Epithelial cell of esophagus (primary cell): ENCODE data around the gene GDF10.

Experiments used
- DNase-seq: peaks from one replicate; pipeline ENCODE4 v3.0.0; 2010; ENCODE audit warnings: low read depth
- H3K4me3 ChIP-seq: 2 replicates; pipeline ENCODE4 v1.5.1; 2011; ENCODE audit warnings: mild to moderate bottlenecking, low read length, control low read depth
- TF ChIP-seq, protein P1 (sequence below): IDR thresholded peaks from 2 replicates; pipeline ENCODE4 v1.5.1; 2011; ENCODE audit warnings: low read depth, mild to moderate bottlenecking, low read length, control low read depth, inconsistent platforms; ENCODE audit not compliant: insufficient read depth; ENCODE audit errors: missing control alignments

GDF10 gene

DNA sequence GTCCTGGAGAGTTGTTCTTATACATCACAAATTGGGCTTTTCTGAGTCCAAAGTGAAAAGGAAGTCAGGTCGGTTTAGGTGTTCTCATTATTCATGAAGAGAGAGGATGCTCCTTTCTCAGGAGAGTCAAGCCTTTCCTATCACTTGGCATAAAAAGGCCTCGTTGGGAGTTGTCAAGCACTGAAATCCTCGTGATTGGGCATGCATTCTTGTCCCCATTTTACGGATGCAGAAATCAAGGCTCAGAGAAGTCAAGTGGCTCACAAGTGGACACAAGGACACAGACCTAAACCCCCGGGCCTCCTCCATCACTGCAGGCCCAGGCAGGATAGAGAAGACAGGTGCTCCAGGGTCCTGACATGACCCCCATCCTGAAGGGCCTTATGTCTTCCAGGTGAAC lies 56.7 kb downstream of the GDF10 start:
- TF ChIP-seq, protein P1, sequence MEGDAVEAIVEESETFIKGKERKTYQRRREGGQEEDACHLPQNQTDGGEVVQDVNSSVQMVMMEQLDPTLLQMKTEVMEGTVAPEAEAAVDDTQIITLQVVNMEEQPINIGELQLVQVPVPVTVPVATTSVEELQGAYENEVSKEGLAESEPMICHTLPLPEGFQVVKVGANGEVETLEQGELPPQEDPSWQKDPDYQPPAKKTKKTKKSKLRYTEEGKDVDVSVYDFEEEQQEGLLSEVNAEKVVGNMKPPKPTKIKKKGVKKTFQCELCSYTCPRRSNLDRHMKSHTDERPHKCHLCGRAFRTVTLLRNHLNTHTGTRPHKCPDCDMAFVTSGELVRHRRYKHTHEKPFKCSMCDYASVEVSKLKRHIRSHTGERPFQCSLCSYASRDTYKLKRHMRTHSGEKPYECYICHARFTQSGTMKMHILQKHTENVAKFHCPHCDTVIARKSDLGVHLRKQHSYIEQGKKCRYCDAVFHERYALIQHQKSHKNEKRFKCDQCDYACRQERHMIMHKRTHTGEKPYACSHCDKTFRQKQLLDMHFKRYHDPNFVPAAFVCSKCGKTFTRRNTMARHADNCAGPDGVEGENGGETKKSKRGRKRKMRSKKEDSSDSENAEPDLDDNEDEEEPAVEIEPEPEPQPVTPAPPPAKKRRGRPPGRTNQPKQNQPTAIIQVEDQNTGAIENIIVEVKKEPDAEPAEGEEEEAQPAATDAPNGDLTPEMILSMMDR = no peak
- H3K4me3 ChIP-seq = no peak overlapping the region
- no peak for DNase-seq

DNA sequence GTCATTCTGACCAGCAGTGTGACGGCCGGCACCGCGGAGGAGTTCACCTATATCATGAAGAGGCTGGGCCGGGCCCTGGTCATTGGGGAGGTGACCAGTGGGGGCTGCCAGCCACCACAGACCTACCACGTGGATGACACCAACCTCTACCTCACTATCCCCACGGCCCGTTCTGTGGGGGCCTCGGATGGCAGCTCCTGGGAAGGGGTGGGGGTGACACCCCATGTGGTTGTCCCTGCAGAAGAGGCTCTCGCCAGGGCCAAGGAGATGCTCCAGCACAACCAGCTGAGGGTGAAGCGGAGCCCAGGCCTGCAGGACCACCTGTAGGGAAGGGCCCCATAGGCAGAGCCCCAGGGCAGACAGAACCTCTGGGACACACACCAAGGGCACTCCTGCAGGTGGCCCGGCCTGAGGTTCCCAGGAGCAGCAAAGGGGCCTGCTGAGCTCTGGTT lies 57.2 kb downstream of the GDF10 start:
- DNase-seq = no peak
- TF ChIP-seq, protein P1 = no peak
- no peak overlapping the region for H3K4me3 ChIP-seq

DNA sequence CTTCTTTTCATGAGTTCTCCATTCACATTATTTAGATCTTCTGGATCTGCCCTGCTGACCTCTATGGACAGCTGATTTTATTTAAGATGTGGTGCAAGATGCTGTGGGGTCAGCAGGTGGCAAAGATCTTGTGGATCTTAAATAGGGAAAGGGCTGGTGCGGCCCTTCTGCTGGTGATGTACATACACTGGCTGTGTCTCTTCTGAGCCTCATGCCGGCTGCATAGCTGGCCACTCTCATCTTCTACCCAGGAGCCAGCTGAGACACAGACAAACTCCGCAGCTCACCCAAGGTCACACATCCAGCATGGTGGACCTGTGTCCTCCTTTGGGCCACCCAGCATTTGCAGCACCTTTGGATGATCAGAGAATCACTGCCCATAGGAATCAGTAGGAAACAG lies 57.9 kb downstream of the GDF10 start:
- no peak for DNase-seq

DNA sequence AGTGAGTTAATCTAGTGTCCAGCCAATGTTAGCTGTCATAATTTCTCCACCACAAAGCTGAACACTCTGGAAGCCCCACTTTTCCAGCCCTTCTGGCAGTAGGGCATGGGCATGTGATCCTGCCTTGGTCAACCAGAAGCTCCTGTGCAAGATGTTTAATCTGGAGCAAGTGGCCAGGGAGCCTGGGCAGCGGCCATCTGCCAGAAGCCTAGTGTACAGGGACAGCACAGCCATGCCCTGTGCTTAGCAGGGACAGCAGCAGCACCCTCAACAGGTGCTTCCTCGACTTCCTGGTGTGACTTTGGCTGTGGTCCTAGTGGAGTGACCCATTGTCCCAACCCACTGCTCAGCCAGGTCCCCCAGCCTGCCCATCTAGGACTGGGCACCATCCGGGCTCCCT lies 58.5 kb downstream of the GDF10 start:
- TF ChIP-seq, protein P1 = no peak
- H3K4me3 ChIP-seq = no peak overlapping the region
- DNase-seq = no peak

More for the DNA sequence above, 57.9 kb downstream of the GDF10 start:
- TF ChIP-seq, protein P1 = no peak
- H3K4me3 ChIP-seq = no peak overlapping the region

DNA sequence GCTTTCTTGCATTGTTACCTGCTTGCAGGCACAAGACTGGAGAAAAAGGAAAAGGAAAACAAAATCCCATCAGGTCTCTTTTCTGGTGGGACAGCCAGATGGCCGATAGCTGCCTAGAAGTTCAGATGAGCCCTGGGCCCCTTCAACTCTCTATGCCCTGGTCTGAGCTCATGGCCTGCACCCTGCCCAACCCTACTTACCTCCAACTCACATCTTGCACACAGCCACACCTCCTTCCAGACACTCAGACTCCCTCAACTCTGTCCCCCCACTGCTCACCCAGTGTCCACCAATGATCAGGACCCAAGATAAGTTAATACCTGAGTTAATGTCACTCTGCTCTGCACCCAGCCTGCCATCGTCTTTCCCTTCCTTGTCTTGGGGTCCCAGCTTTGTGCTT lies 59.1 kb downstream of the GDF10 start:
- TF ChIP-seq, protein P1 = no peak
- H3K4me3 ChIP-seq = no peak overlapping the region
- no peak for DNase-seq

DNA sequence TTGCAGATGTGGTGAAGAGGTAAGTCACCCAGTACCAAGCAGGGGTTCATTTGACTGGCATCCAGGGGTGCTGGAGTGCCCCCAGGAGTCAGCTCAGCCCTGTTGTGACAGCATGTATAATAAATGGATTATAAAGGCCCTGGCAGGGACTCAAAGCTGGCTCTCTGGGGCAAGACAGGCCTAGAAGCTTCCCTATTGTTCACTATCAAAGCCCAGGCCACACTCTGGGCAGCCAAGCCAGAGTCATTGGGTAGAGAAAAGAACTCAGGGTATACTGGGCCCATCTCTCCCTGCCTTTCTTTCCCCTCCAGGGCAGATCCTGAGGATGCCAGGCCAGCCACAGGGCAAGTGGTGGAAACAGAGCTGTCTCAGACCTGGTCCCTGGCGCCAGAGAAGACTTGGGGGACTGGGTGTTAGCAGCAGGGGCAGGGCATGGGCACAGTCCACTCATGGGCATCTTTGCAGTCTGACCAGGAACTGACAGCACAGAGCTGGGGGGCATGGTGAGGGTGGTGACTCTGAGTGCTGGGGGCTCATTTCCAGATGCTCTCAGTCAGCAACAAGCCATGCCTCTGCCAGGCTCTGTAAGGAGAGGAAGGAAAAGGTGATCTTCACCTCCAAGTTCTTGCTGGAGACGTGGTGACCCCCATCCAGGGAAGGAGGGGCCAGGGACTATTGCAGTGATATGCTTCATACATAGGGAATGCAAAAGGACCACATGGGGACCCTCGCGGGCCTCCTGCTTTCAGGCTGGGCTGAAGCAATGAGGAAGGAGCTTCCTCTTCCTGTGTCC lies 59.8 kb downstream of the GDF10 start:
- TF ChIP-seq, protein P1 = no peak
- H3K4me3 ChIP-seq = no peak overlapping the region
- no peak for DNase-seq
